ENCODE measurements around the gene C22orf23.

C22orf23 gene

DNA sequence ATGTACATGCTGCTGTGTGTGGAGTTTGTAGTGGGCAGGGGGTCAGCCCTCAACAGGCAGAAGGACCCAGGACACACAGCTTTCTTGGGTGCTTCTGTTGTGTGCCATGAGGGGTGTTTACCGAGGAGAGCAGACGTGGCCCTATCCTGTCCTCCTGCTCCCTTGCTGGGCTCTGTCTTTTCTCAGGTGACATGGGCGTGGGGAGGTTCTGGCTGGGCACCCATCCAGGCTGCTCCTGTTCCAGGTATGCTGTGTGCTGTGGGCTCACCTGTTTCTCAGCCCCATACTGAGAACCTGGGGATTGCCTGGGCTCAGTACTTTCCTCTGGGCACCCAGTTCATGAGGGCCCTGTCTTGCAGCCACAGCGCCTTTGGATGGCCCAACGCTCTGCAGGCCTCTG lies 24.0 kb downstream of the C22orf23 start:
- ChIA-PET POLR2A (no interaction called here), CTCF (interaction anchor here (2.3 to 7.7 kb wide), 3 partner anchors 17 to 112 kb away, joined by 15 to 159 read pairs (median 121); partner anchors contain the start of gene MICALL1)
- H3K4me3 ChIP-seq (ENCODE audit: low read depth, low read length) = no peak overlapping the region
- TF ChIP-seq, protein P1, sequence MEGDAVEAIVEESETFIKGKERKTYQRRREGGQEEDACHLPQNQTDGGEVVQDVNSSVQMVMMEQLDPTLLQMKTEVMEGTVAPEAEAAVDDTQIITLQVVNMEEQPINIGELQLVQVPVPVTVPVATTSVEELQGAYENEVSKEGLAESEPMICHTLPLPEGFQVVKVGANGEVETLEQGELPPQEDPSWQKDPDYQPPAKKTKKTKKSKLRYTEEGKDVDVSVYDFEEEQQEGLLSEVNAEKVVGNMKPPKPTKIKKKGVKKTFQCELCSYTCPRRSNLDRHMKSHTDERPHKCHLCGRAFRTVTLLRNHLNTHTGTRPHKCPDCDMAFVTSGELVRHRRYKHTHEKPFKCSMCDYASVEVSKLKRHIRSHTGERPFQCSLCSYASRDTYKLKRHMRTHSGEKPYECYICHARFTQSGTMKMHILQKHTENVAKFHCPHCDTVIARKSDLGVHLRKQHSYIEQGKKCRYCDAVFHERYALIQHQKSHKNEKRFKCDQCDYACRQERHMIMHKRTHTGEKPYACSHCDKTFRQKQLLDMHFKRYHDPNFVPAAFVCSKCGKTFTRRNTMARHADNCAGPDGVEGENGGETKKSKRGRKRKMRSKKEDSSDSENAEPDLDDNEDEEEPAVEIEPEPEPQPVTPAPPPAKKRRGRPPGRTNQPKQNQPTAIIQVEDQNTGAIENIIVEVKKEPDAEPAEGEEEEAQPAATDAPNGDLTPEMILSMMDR (IDR thresholded peaks at IDR 0.05; ENCODE audit: insufficient read depth, low read length, missing control alignments) = no peak
- no peak for DNase-seq (ENCODE audit: low read depth, low spot score)

DNA sequence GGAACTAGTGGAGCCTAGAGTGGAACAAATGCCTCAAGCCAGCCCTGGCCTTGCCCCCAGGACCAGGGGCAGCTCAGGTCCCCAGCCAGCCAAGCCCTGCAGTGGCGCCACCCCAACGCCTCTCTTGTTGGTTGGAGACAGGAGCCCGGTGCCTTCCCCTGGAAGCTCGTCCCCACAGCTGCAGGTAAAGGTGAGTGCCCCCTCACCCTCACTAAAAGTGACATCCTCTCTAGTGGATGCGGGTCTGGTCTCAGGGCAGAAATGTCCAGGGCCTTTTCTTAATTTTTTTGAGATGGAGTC lies 25.8 kb downstream of the C22orf23 start:
- TF ChIP-seq, protein P1 (IDR thresholded peaks at IDR 0.05; ENCODE audit: insufficient read depth, low read length, missing control alignments) = no peak
- no peak for DNase-seq (ENCODE audit: low read depth, low spot score)
- ChIA-PET POLR2A (no interaction called here), CTCF (interaction anchor here (1.3 kb wide), 1 partner anchor 40 kb away, joined by 5 read pairs; no protein-coding TSS in a partner anchor)
- no peak overlapping the region for H3K4me3 ChIP-seq (ENCODE audit: low read depth, low read length)

DNA sequence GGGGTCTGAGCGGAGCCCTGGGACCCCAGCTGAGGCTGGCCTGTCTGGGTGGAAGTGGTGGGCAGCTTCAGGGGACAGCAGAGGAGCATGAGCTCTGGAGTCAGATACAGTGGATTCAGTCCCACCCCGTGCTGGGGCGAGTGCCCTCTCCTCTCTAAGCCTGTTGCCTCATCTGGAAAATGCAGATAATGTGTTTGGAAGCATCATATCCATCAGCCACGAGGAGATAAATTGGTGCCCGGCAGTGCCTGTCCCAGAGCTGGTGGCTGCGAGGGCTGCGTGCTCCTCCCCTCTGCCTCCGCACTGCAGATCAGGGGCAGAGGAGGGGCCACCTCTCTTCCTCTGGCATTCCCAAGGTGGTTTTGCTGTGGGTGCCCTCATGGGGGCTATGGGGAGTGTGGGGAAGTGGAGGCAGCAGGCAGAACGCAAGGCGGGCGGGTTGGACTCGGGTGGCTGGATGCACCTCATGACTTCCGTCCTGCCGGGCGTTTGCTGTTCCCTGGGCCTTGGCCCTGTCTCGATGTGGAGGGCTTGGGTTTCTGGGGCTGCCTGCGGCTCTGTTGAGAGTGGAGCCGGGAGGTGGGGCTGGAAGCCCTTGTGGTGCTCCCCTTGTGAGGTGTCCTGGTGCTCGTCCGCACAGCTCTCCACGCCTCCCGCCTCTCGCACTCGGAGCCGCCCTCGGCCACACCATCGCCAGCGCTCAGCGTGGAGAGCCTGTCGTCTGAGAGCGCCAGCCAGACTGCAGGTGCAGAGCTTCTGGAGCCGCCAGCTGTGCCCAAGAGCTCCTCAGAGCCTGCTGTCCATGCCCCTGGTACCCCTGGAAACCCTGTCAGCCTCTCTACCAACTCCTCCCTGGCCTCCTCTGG lies 26.4 kb downstream of the C22orf23 start:
- H3K4me3 ChIP-seq (ENCODE audit: low read depth, low read length) = no peak overlapping the region
- DNase-seq (ENCODE audit: low read depth, low spot score) = no peak
- TF ChIP-seq, protein P1 (IDR thresholded peaks at IDR 0.05; ENCODE audit: insufficient read depth, low read length, missing control alignments) = no peak
- CTCF ChIA-PET = interaction anchor here (1.3 kb wide), 1 partner anchor 39 kb away, joined by 5 read pairs; no protein-coding TSS in a partner anchor
- POLR2A ChIA-PET = interaction anchor here (1.2 kb wide), 1 partner anchor 21 kb away, joined by 3 read pairs; the partner anchor contains the start of gene MICALL1

DNA sequence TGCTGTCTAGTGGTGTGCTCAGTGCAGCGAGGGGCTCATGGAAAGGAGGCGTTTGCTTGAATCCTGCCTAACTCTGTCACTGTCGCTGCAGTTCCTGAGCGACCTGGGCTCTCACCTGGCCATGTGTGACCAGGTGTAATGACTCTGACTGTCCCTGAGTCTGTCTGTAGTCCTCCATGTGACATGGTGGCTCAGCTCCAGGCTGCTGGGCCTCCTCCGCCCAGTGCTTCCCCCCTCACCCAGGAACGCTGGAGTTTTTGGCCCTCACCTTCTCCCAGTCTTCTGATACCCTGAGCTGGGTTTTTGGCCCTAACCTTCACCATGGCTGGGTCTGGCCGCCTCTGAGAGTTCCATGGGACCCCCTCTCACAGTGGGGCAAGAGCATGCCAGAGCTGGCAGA lies 27.0 kb downstream of the C22orf23 start:
- ChIA-PET CTCF (interaction anchor here (1.7 to 5.2 kb wide), 2 partner anchors 7 to 39 kb away, joined by 6 to 27 read pairs; no protein-coding TSS in a partner anchor), POLR2A (interaction anchor here (1.2 kb wide), 1 partner anchor 20 kb away, joined by 3 read pairs; the partner anchor contains the start of gene MICALL1)
- H3K4me3 ChIP-seq (ENCODE audit: low read depth, low read length) = no peak overlapping the region
- TF ChIP-seq, protein P1 (IDR thresholded peaks at IDR 0.05; ENCODE audit: insufficient read depth, low read length, missing control alignments) = no peak
- no peak for DNase-seq (ENCODE audit: low read depth, low spot score)

DNA sequence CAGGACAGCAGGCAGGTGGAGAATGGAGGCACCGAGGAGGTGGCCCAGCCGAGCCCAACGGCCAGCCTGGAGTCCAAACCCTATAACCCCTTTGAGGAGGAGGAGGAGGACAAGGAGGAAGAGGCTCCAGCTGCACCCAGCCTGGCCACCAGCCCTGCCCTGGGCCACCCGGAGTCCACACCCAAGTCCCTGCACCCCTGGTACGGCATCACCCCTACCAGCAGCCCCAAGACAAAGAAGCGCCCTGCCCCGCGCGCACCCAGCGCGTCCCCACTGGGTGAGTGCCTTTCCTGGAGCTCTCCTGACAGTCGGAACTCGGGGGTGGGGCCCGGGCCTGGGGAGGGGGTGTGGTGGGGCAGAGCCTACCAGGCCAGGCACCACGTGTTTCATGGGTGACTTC lies 27.6 kb downstream of the C22orf23 start:
- DNase-seq (ENCODE audit: low read depth, low spot score) = no peak
- H3K4me3 ChIP-seq (ENCODE audit: low read depth, low read length) = no peak overlapping the region
- POLR2A ChIA-PET = interaction anchor here (1.2 kb wide), 1 partner anchor 20 kb away, joined by 3 read pairs; the partner anchor contains the start of gene MICALL1
- CTCF ChIA-PET = interaction anchor here (1.0 to 5.2 kb wide), 4 partner anchors 7 to 63 kb away, joined by 3 to 27 read pairs (median 10); no protein-coding TSS in a partner anchor
- TF ChIP-seq, protein P1 (IDR thresholded peaks at IDR 0.05; ENCODE audit: insufficient read depth, low read length, missing control alignments) = no peak

DNA sequence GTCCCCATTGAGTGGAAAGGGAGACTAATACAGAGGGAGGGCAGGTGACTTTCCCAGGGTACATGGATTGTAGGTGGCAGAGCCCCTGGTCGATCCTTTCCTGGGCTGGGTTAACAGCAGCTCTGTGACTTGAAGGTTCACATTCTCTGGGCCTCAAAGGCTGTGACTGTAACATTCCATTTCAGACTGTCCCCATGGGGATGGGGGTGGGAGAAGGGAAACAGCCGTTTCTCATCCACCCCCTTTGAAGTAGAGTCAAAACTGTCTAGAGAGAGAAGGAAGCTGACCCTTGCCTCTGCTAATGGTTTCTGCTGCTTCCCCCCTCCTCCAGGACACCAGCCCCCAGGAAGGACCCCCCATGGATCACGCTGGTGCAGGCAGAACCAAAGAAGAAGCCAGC lies 28.1 kb downstream of the C22orf23 start:
- TF ChIP-seq, protein P1 (IDR thresholded peaks at IDR 0.05; ENCODE audit: insufficient read depth, low read length, missing control alignments) = no peak
- CTCF ChIA-PET = interaction anchor here (1.0 to 5.2 kb wide), 6 partner anchors 8 to 62 kb away, joined by 3 to 27 read pairs (median 4); no protein-coding TSS in a partner anchor
- no peak for DNase-seq (ENCODE audit: low read depth, low spot score)
- POLR2A ChIA-PET = no interaction called here
- H3K4me3 ChIP-seq (ENCODE audit: low read depth, low read length) = no peak overlapping the region
